ENCODE measurements around the gene KRTAP13-4.

KRTAP13-4 gene

GRCh38 chr21:30430170-30430655 is at the start of gene KRTAP13-4:
Gene KRTAP13-4 (plus strand): TSS chr21:30430220. CDS start chr21:30430276, 56 bp downstream.
- DNase-seq = no peak

GRCh38 chr21:30382201-30382600 is 47.8 kb upstream of the KRTAP13-4 start:
- DNase-seq = no peak

- DNase-seq = no peak
Observed at GRCh38 chr21:30391492-30392025, 38.5 kb upstream of the KRTAP13-4 start.

GRCh38 chr21:30395731-30396130 is 34.3 kb upstream of the KRTAP13-4 start, which contains the start of gene KRTAP13-1:
Gene KRTAP13-1 (plus strand): TSS chr21:30396031. CDS start chr21:30396087, 56 bp downstream.
- DNase-seq = no peak

GRCh38 chr21:30408782-30409494 is 21.1 kb upstream of the KRTAP13-4 start:
- DNase-seq = no peak

- DNase-seq = no peak
Observed at GRCh38 chr21:30415993-30416392, 14.0 kb upstream of the KRTAP13-4 start.

GRCh38 chr21:30425826-30426225 is 4.2 kb upstream of the KRTAP13-4 start, which contains the start of gene KRTAP13-3:
Gene KRTAP13-3 (minus strand): TSS chr21:30425926. CDS start chr21:30425912, 14 bp downstream.
- DNase-seq = no peak

GRCh38 chr21:30426731-30427130 is 3.3 kb upstream of the KRTAP13-4 start:
- no peak for DNase-seq

GRCh38 chr21:30434033-30434631 is 4.1 kb downstream of the KRTAP13-4 start:
- no peak for DNase-seq

GRCh38 chr21:30437010-30437565 is 7.1 kb downstream of the KRTAP13-4 start:
- DNase-seq = no peak

GRCh38 chr21:30439975-30440374 is 10.0 kb downstream of the KRTAP13-4 start, which contains the start of gene KRTAP15-1:
Gene KRTAP15-1 (plus strand): TSS chr21:30440275. CDS start chr21:30440328, 53 bp downstream.
- no peak for DNase-seq

- no peak for DNase-seq
Observed at GRCh38 chr21:30443226-30443625, 13.2 kb downstream of the KRTAP13-4 start.

- no peak for DNase-seq
Observed at GRCh38 chr21:30444204-30444603, 14.2 kb downstream of the KRTAP13-4 start.

GRCh38 chr21:30447056-30447455 is 17.0 kb downstream of the KRTAP13-4 start:
- no peak for DNase-seq

GRCh38 chr21:30448514-30448913 is 18.5 kb downstream of the KRTAP13-4 start:
- no peak for DNase-seq

GRCh38 chr21:30463713-30464112 is 33.7 kb downstream of the KRTAP13-4 start:
- no peak for DNase-seq

- DNase-seq = no peak
Observed at GRCh38 chr21:30468900-30469714, 39.1 kb downstream of the KRTAP13-4 start.

GRCh38 chr21:30478004-30478403 is 48.0 kb downstream of the KRTAP13-4 start:
- no peak for DNase-seq

GRCh38 chr21:30479259-30479658 is 49.2 kb downstream of the KRTAP13-4 start:
- no peak for DNase-seq

GRCh38 chr21:30480145-30480544 is 50.1 kb downstream of the KRTAP13-4 start, which contains the start of gene KRTAP19-1:
Gene KRTAP19-1 (minus strand): TSS chr21:30480367. CDS start chr21:30480317, 50 bp downstream.
- DNase-seq = no peak
